Stimulated activated CD4-positive, alpha-beta T cell treated with anti-CD3 and anti-CD28 coated beads, Interleukin-2, amount 100 ng/mL, for 24 hours (primary cell): ENCODE results near the gene GP2.

Experiments used
- DNase-seq, 2 donors: peaks; one replicate each; pipeline ENCODE4 v3.0.0-alpha.2; 2020

Gene GP2

GRCh38 chr16:20327444-20328041 lies at the start of gene GP2:
TSS of gene GP2 (minus strand) at chr16:20327513. CDS start at chr16:20326431, 1,082 bp downstream.
- DNase-seq: no peak

- no peak for DNase-seq
Observed at GRCh38 chr16:20372701-20373100, 45.4 kb upstream of the GP2 start.

GRCh38 chr16:20369452-20370054 lies 42.2 kb upstream of the GP2 start:
- DNase-seq: no peak

GRCh38 chr16:20364051-20364450 lies 36.7 kb upstream of the GP2 start:
- no peak for DNase-seq

GRCh38 chr16:20363191-20363590 lies 35.9 kb upstream of the GP2 start:
- DNase-seq: no peak

- DNase-seq: no peak
Observed at GRCh38 chr16:20359997-20360396, 32.7 kb upstream of the GP2 start.

GRCh38 chr16:20355114-20355782 lies 27.9 kb upstream of the GP2 start:
- DNase-seq: no peak

- DNase-seq: no peak
Observed at GRCh38 chr16:20353379-20353778, 26.1 kb upstream of the GP2 start.

GRCh38 chr16:20352615-20353014 lies 25.3 kb upstream of the GP2 start, which contains the start of gene UMOD:
TSS of gene UMOD (minus strand) at chr16:20352715. CDS start at chr16:20350737, 1,978 bp downstream.
- DNase-seq: no peak

- DNase-seq: no peak
Observed at GRCh38 chr16:20349615-20350014, 22.3 kb upstream of the GP2 start.

- peak in 1 of 2 donors; percentile 3 for DNase-seq
Observed at GRCh38 chr16:20348365-20349185, 21.3 kb upstream of the GP2 start.

- no peak for DNase-seq
Observed at GRCh38 chr16:20347666-20348364, 20.5 kb upstream of the GP2 start.

- no peak for DNase-seq
Observed at GRCh38 chr16:20344611-20345010, 17.3 kb upstream of the GP2 start.

- no peak for DNase-seq
Observed at GRCh38 chr16:20339744-20340143, 12.4 kb upstream of the GP2 start.

GRCh38 chr16:20336955-20337354 lies 9.6 kb upstream of the GP2 start:
- no peak for DNase-seq

GRCh38 chr16:20334396-20334795 lies 7.1 kb upstream of the GP2 start:
- DNase-seq: no peak

- DNase-seq: no peak
Observed at GRCh38 chr16:20333120-20333519, 5.8 kb upstream of the GP2 start.

- DNase-seq: no peak
Observed at GRCh38 chr16:20332411-20332810, 5.1 kb upstream of the GP2 start.

GRCh38 chr16:20331635-20332034 lies 4.3 kb upstream of the GP2 start:
- no peak for DNase-seq

- DNase-seq: no peak
Observed at GRCh38 chr16:20329392-20330138, 2.3 kb upstream of the GP2 start.

GRCh38 chr16:20326321-20326720 lies 992 bp downstream of the GP2 start:
- no peak for DNase-seq

- DNase-seq: no peak
Observed at GRCh38 chr16:20325005-20325404, 2.3 kb downstream of the GP2 start.
